Measurements from ENCODE around the gene CCDC148.

The CCDC148 gene

DNA sequence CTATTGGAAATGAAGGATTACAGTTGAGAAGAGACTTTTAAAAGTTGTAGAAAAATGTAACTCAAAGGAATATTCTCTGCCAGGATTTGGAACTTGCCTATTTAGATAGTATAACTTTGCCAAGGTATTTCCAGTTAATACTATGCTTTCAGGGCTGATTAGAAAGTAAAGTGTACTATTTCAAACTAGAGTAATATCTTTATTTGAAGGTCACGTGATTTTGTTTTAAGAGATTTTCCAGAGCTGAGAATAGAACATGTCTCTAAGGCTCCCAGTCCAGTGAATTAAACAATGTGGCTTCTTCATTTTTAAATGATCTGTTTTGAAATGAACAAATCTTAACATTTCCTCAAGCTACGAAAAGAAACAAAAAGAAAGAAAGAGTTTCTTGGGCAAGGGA lies 53.9 kb downstream of the CCDC148 start:
- Histone ChIP-seq H3K9ac (ENCODE audit: insufficient read length, low read depth) (no peak overlapping the region), H3K36me3 (ENCODE audit: insufficient read depth, insufficient read length, low read length) (no peaks in the 10 kb centered on the region), H3K27me3 (ENCODE audit: insufficient read depth, insufficient read length) (no peaks in the 10 kb centered on the region), H3K4me3 (ENCODE audit: insufficient read length, low read depth) (no peak overlapping the region), H3K4me1 (ENCODE audit: insufficient read depth, insufficient read length) (no peaks in the 10 kb centered on the region), H3K9me3 (ENCODE audit: insufficient read depth, low read length) (no peaks in the 10 kb centered on the region)
- DNase-seq (ENCODE audit: low read depth, low spot score), result no peak
- TF ChIP-seq YY1 (IDR thresholded peaks at IDR 0.05; ENCODE audit: insufficient read depth, insufficient read length), result no peak
- no peak for TF ChIP-seq SUZ12 (IDR thresholded peaks at IDR 0.05; ENCODE audit: extremely low read depth, insufficient read depth, insufficient read length)
- TF ChIP-seq ZNF274 (IDR thresholded peaks at IDR 0.05; ENCODE audit: low read depth, low read length), result no peak

DNA sequence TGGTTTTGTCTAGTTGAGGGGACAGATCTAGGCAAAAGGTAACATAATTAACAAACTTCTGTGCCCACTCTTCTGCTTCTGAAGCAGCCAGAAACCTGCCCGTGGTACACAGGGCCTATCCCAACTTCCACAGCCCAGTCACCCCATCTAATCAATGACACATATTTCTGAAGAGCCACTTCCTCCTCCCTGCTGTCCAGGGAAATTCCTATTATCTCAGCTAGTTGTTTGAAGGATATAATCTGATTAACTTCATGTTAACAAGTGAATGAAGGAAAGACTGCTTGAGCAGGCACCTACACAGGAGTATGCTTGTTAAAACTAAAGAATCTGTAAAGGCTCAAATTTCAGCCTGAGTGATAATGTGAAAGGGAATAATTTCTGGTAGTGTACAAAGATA lies 61.4 kb downstream of the CCDC148 start:
- DNase-seq (ENCODE audit: low read depth, low spot score), result no peak
- no peaks in the 10 kb centered on the region for H3K4me1 ChIP-seq (ENCODE audit: insufficient read depth, insufficient read length)
- no peaks in the 10 kb centered on the region for H3K27me3 ChIP-seq (ENCODE audit: insufficient read depth, insufficient read length)
- H3K36me3 ChIP-seq (ENCODE audit: insufficient read depth, insufficient read length, low read length), result no peaks in the 10 kb centered on the region
- H3K9ac ChIP-seq (ENCODE audit: insufficient read length, low read depth), result no peak overlapping the region
- H3K9me3 ChIP-seq (ENCODE audit: insufficient read depth, low read length), result no peaks in the 10 kb centered on the region
- no peak overlapping the region for H3K4me3 ChIP-seq (ENCODE audit: insufficient read length, low read depth)
- TF ChIP-seq ZNF274 (IDR thresholded peaks at IDR 0.05; ENCODE audit: low read depth, low read length) (no peak), SUZ12 (IDR thresholded peaks at IDR 0.05; ENCODE audit: extremely low read depth, insufficient read depth, insufficient read length) (no peak), YY1 (IDR thresholded peaks at IDR 0.05; ENCODE audit: insufficient read depth, insufficient read length) (no peak)

DNA sequence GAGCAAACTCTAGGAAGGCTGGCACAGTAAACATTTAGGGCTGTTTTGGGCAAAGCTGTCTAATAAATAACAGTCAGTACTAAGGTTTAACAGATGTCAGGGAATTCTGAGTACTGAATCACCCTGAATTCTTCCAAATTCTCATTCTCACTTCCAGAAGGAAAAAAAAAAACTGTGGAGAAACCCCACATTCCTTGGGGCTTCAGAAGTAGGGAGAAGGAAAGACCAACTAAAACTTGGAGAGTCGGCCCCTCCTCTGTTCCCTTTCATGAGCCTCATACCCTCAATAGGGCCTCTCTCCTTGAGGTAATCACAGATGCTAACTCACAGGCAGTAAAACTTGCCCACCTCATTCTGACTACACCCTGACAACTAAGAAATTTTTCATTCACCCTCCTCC lies 62.1 kb downstream of the CCDC148 start:
- H3K4me1 ChIP-seq (ENCODE audit: insufficient read depth, insufficient read length), result no peaks in the 10 kb centered on the region
- TF ChIP-seq SUZ12 (IDR thresholded peaks at IDR 0.05; ENCODE audit: extremely low read depth, insufficient read depth, insufficient read length), result no peak
- no peak for TF ChIP-seq ZNF274 (IDR thresholded peaks at IDR 0.05; ENCODE audit: low read depth, low read length)
- no peak for TF ChIP-seq YY1 (IDR thresholded peaks at IDR 0.05; ENCODE audit: insufficient read depth, insufficient read length)
- H3K36me3 ChIP-seq (ENCODE audit: insufficient read depth, insufficient read length, low read length), result no peaks in the 10 kb centered on the region
- no peak overlapping the region for H3K4me3 ChIP-seq (ENCODE audit: insufficient read length, low read depth)
- no peak overlapping the region for H3K9ac ChIP-seq (ENCODE audit: insufficient read length, low read depth)
- no peaks in the 10 kb centered on the region for H3K9me3 ChIP-seq (ENCODE audit: insufficient read depth, low read length)
- DNase-seq (ENCODE audit: low read depth, low spot score), result no peak
- no peaks in the 10 kb centered on the region for H3K27me3 ChIP-seq (ENCODE audit: insufficient read depth, insufficient read length)

DNA sequence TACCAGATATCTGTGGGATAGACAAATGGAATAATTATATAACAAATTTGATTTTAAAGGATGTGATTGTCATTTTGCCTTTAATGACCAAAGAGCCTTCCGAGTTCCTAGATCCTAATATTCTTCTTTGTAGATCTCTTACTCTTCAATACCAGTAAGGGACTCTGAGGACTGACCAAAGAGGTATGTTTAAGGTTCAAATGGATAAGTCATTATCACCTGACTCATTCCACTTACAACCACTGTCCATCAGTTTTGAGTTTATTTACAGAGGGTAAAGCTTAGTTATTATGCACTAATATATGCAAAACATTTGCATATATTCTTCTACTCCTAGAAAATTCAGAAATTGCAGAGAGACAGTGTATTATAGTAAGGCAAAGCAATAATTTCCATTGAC lies 62.7 kb downstream of the CCDC148 start:
- Histone ChIP-seq H3K4me1 (ENCODE audit: insufficient read depth, insufficient read length) (no peaks in the 10 kb centered on the region), H3K9ac (ENCODE audit: insufficient read length, low read depth) (no peak overlapping the region), H3K4me3 (ENCODE audit: insufficient read length, low read depth) (no peak overlapping the region), H3K9me3 (ENCODE audit: insufficient read depth, low read length) (no peaks in the 10 kb centered on the region), H3K36me3 (ENCODE audit: insufficient read depth, insufficient read length, low read length) (no peaks in the 10 kb centered on the region), H3K27me3 (ENCODE audit: insufficient read depth, insufficient read length) (no peaks in the 10 kb centered on the region)
- no peak for TF ChIP-seq YY1 (IDR thresholded peaks at IDR 0.05; ENCODE audit: insufficient read depth, insufficient read length)
- no peak for TF ChIP-seq SUZ12 (IDR thresholded peaks at IDR 0.05; ENCODE audit: extremely low read depth, insufficient read depth, insufficient read length)
- no peak for TF ChIP-seq ZNF274 (IDR thresholded peaks at IDR 0.05; ENCODE audit: low read depth, low read length)
- no peak for DNase-seq (ENCODE audit: low read depth, low spot score)

DNA sequence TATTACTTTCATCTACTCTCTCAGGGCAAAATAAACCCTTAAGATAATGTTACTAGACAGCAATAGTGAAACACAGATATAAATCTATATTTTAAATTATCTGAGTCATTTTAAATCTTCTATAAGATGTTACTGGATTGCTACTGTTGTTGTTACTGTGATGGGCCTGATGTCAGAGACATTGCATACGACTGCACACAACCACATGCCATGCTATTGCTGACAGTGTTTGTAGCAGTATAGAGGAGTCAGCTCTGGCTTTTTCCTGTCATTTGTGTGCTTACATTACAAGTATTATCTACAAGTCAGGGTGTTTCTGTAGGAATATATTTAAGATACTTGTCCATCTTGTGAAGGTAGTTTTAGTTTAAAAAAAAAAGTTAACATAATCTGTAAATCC lies 63.9 kb downstream of the CCDC148 start:
- Histone ChIP-seq H3K4me3 (ENCODE audit: insufficient read length, low read depth) (no peak overlapping the region), H3K36me3 (ENCODE audit: insufficient read depth, insufficient read length, low read length) (no peaks in the 10 kb centered on the region), H3K9me3 (ENCODE audit: insufficient read depth, low read length) (no peaks in the 10 kb centered on the region)

DNA sequence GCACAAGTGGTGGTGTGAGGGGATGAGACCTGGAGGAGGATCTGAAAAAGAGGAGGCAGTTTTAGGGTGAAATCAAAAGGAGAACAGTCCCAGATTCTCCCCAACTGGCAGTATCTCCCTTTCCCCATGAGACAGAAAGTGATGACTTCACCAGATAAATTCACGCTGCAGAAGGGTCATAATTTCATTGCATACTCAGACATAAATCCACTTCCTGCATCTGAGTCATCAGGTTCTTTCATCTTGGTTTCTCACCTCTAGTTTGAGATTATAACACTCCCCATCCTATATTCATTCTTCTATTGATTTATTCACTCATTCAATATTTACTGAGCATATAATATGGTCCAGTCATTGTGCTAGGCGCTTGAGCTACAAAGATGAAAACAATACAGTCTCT lies 64.7 kb downstream of the CCDC148 start:
- no peak for TF ChIP-seq ZNF274 (IDR thresholded peaks at IDR 0.05; ENCODE audit: low read depth, low read length)
- TF ChIP-seq SUZ12 (IDR thresholded peaks at IDR 0.05; ENCODE audit: extremely low read depth, insufficient read depth, insufficient read length), result no peak
- no peak for TF ChIP-seq YY1 (IDR thresholded peaks at IDR 0.05; ENCODE audit: insufficient read depth, insufficient read length)
- DNase-seq (ENCODE audit: low read depth, low spot score), result no peak
- Histone ChIP-seq H3K4me3 (ENCODE audit: insufficient read length, low read depth) (no peak overlapping the region), H3K4me1 (ENCODE audit: insufficient read depth, insufficient read length) (no peaks in the 10 kb centered on the region), H3K36me3 (ENCODE audit: insufficient read depth, insufficient read length, low read length) (no peaks in the 10 kb centered on the region), H3K9me3 (ENCODE audit: insufficient read depth, low read length) (no peaks in the 10 kb centered on the region), H3K9ac (ENCODE audit: insufficient read length, low read depth) (no peak overlapping the region), H3K27me3 (ENCODE audit: insufficient read depth, insufficient read length) (no peaks in the 10 kb centered on the region)

More for the DNA sequence above, 63.9 kb downstream of the CCDC148 start:
- Histone ChIP-seq H3K9ac (ENCODE audit: insufficient read length, low read depth) (no peak overlapping the region), H3K27me3 (ENCODE audit: insufficient read depth, insufficient read length) (no peaks in the 10 kb centered on the region), H3K4me1 (ENCODE audit: insufficient read depth, insufficient read length) (no peaks in the 10 kb centered on the region)
- no peak for DNase-seq (ENCODE audit: low read depth, low spot score)
- TF ChIP-seq ZNF274 (IDR thresholded peaks at IDR 0.05; ENCODE audit: low read depth, low read length) (no peak), YY1 (IDR thresholded peaks at IDR 0.05; ENCODE audit: insufficient read depth, insufficient read length) (no peak), SUZ12 (IDR thresholded peaks at IDR 0.05; ENCODE audit: extremely low read depth, insufficient read depth, insufficient read length) (no peak)

DNA sequence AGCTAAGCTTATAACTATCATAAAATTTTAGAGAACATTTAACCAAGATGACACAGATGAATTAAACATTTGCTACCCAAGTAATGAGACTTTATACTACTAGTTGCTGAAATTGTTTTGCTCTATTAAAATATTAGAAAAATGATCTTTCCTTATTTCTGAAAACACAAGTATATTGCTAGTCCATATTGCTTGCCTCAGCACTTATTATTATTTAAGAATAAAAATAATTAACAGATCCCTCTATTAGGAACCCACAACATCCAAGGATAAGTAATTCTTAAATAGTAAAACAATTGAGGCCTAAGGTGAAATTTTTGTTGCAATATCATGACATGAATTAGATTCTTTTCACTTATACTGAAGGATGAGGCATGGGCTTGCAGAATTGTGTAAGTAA lies 65.2 kb downstream of the CCDC148 start:
- DNase-seq (ENCODE audit: low read depth, low spot score), result no peak
- TF ChIP-seq YY1 (IDR thresholded peaks at IDR 0.05; ENCODE audit: insufficient read depth, insufficient read length) (no peak), SUZ12 (IDR thresholded peaks at IDR 0.05; ENCODE audit: extremely low read depth, insufficient read depth, insufficient read length) (no peak), ZNF274 (IDR thresholded peaks at IDR 0.05; ENCODE audit: low read depth, low read length) (no peak)
- H3K9me3 ChIP-seq (ENCODE audit: insufficient read depth, low read length), result no peaks in the 10 kb centered on the region
- H3K4me3 ChIP-seq (ENCODE audit: insufficient read length, low read depth), result no peak overlapping the region
- no peak overlapping the region for H3K9ac ChIP-seq (ENCODE audit: insufficient read length, low read depth)
- no peaks in the 10 kb centered on the region for H3K36me3 ChIP-seq (ENCODE audit: insufficient read depth, insufficient read length, low read length)
- no peaks in the 10 kb centered on the region for H3K4me1 ChIP-seq (ENCODE audit: insufficient read depth, insufficient read length)
- no peaks in the 10 kb centered on the region for H3K27me3 ChIP-seq (ENCODE audit: insufficient read depth, insufficient read length)

DNA sequence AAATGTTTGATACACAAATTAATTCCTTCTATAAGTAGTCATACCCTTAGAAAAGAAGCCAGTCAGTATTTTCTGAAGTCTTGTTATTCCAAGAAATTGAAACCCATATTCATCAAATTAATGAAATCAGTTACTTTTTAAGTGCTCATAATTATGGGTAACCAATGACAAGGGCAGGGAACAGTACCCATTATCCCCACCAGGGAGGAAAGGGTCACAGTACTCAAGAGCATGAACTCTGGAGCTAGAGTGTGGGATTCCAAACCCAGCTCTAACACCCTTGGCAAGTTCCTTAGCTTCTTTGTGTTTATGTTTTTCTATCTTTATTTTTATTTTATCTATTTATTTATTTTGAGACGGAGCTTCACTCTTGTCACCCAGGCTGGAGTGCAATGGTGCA lies 68.4 kb downstream of the CCDC148 start:
- no peaks in the 10 kb centered on the region for H3K27me3 ChIP-seq (ENCODE audit: insufficient read depth, insufficient read length)
- H3K36me3 ChIP-seq (ENCODE audit: insufficient read depth, insufficient read length, low read length), result no peaks in the 10 kb centered on the region
- DNase-seq (ENCODE audit: low read depth, low spot score), result no peak
- H3K9me3 ChIP-seq (ENCODE audit: insufficient read depth, low read length), result no peaks in the 10 kb centered on the region
- H3K4me3 ChIP-seq (ENCODE audit: insufficient read length, low read depth), result no peak overlapping the region
- no peaks in the 10 kb centered on the region for H3K4me1 ChIP-seq (ENCODE audit: insufficient read depth, insufficient read length)
- TF ChIP-seq ZNF274 (IDR thresholded peaks at IDR 0.05; ENCODE audit: low read depth, low read length), result no peak
- no peak for TF ChIP-seq SUZ12 (IDR thresholded peaks at IDR 0.05; ENCODE audit: extremely low read depth, insufficient read depth, insufficient read length)
- TF ChIP-seq YY1 (IDR thresholded peaks at IDR 0.05; ENCODE audit: insufficient read depth, insufficient read length), result no peak
- no peak overlapping the region for H3K9ac ChIP-seq (ENCODE audit: insufficient read length, low read depth)
